Osteocyte (in vitro differentiated cells): Measurements from ENCODE around the gene MTFMT. TPM values are rescaled to one million over a fixed set of nuclear protein-coding genes. Genes with fewer than 3 reads are reported as not detected.
A peak's percentile ranks its signal among the peaks of the same experiment; 100 is the strongest.

Experiments
- DNase-seq: peaks from one replicate; pipeline ENCODE4 v3.0.0; 2021; ENCODE audit warnings: mixed read lengths; ENCODE audit not compliant: unreplicated experiment; ENCODE audit errors: extremely low spot score
- H3K27ac Mint-ChIP-seq: one replicate; pipeline ENCODE4 v1.8.0; 2021; ENCODE audit warnings: mild to moderate bottlenecking, mixed read lengths; ENCODE audit not compliant: unreplicated experiment
- H3K27me3 Mint-ChIP-seq: one replicate; pipeline ENCODE4 v1.8.0; 2021; ENCODE audit warnings: mixed read lengths; ENCODE audit not compliant: unreplicated experiment
- H3K36me3 Mint-ChIP-seq: one replicate; pipeline ENCODE4 v1.8.0; 2021; ENCODE audit warnings: mixed read lengths; ENCODE audit not compliant: unreplicated experiment
- H3K4me1 Mint-ChIP-seq: one replicate; pipeline ENCODE4 v1.8.0; 2021; ENCODE audit warnings: mixed read lengths; ENCODE audit not compliant: unreplicated experiment
- H3K4me3 Mint-ChIP-seq: one replicate; pipeline ENCODE4 v1.8.0; 2021; ENCODE audit warnings: mild to moderate bottlenecking, moderate library complexity, mixed read lengths; ENCODE audit not compliant: unreplicated experiment
- H3K9me3 Mint-ChIP-seq: one replicate; pipeline ENCODE4 v1.8.0; 2021; ENCODE audit warnings: mixed read lengths; ENCODE audit not compliant: unreplicated experiment
- CTCF ChIP-seq: fragments of 200-600 bp; sonication (generic); IDR thresholded peaks from 2 replicates; pipeline ENCODE4 v1.5.0; 2021; ENCODE audit warnings: antibody characterized with exemption, mild to moderate bottlenecking, moderate library complexity
- total RNA-seq: library from RNA; stranded (reverse); gene quantifications from 2 replicates; pipeline ENCODE4 v1.2.1, GENCODE V29; 2021

Gene MTFMT
- total RNA-seq, 1 donor from 2014 or later: 16.3 TPM

DNA sequence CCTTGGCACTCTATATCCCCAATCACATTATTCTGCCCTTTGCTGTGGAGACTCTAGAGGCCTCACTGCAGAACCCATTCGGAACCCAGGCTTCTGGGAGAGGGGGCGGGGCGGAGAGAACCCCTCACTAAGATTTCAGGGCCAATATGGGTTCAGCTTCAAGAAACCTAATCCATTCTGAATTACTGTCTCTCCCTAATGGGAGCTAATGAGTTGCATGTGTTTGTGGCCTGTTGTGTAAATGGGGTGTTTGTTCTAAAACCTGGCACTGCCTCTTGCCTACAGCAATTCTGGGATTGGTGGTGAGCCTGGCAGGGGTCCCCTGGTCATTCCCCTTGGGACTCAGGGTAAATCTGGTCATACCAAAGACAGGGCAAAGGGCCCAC lies 39.0 kb upstream of the MTFMT start:
- TF ChIP-seq CTCF: no peak
- H3K27me3 Mint-ChIP-seq: peaks cover 7% of the 10 kb centered on the region
- no peaks in the 10 kb centered on the region for H3K36me3 Mint-ChIP-seq
- no peaks in the 10 kb centered on the region for H3K9me3 Mint-ChIP-seq
- H3K4me3 Mint-ChIP-seq: peak overlapping the region; percentile 28
- no peak for DNase-seq
- peaks cover 56% of the 10 kb centered on the region for H3K4me1 Mint-ChIP-seq
- no peak overlapping the region for H3K27ac Mint-ChIP-seq

GRCh38 chr15:65067645-65068402 lies 38.4 kb upstream of the MTFMT start, which contains the start of gene RASL12:
TSS of gene RASL12 (minus strand) at chr15:65067991. CDS start at chr15:65067835, 156 bp downstream.
- no peak for DNase-seq
- TF ChIP-seq CTCF: no peak
- Mint-ChIP-seq H3K27ac (no peak within 1 kb of the TSS), H3K9me3 (no peaks in the 10 kb centered on the region), H3K36me3 (no peaks in the 10 kb centered on the region), H3K4me3 (peak within 1 kb of the TSS; percentile 56), H3K4me1 (peaks cover 56% of the 10 kb centered on the region), H3K27me3 (peaks cover 7% of the 10 kb centered on the region)

GRCh38 chr15:65067317-65067644 lies 37.8 kb upstream of the MTFMT start:
- no peak for TF ChIP-seq CTCF
- Mint-ChIP-seq H3K4me3 (peak overlapping the region; percentile 56), H3K4me1 (peaks cover 54% of the 10 kb centered on the region), H3K27me3 (peaks cover 7% of the 10 kb centered on the region), H3K9me3 (no peaks in the 10 kb centered on the region), H3K36me3 (no peaks in the 10 kb centered on the region), H3K27ac (no peak overlapping the region)
- no peak for DNase-seq

DNA sequence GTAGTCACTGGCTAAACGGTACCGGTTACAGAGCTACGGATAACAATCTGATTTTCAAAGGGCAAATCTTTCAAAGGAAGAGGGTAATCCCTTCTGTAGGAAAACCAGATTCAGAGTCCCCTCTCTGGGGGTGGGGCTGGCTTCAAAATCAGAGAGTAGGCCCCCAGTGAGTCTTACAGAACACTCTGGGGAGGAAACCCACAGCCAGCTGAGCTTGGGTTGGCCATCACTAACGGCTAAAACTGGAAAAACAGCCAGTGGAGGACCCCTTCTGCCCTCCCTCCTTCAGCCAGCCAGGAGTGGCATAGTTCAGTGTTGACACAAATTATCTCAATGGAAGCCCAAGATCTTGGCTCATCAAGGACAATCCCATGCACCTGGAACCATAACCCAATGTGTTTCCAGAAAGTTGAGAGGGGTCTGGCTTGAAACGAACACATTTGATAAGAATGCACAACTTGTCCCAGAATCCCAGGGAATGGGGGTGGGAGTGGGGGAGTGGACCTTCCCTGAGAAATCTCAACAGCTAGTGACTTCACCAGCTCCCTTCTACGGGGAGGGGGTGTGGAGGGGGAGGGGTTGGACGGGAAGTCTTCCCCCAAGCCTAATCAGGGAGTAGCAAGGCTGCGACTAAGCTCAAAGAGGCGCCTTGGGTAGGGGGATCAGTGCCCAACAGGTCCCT lies 37.3 kb upstream of the MTFMT start:
- TF ChIP-seq CTCF: no peak
- peak overlapping the region; percentile 56 for H3K4me3 Mint-ChIP-seq
- H3K9me3 Mint-ChIP-seq: no peaks in the 10 kb centered on the region
- H3K36me3 Mint-ChIP-seq: no peaks in the 10 kb centered on the region
- no peak overlapping the region for H3K27ac Mint-ChIP-seq
- H3K4me1 Mint-ChIP-seq: peaks cover 50% of the 10 kb centered on the region
- DNase-seq: no peak
- peaks cover 7% of the 10 kb centered on the region for H3K27me3 Mint-ChIP-seq

- Mint-ChIP-seq H3K9me3 (no peaks in the 10 kb centered on the region), H3K27ac (no peak overlapping the region), H3K4me3 (no peak overlapping the region)
These were observed 36.7 kb upstream of the MTFMT start for GRCh38 chr15:65066001-65066634.

More at GRCh38 chr15:65066001-65066634, 36.7 kb upstream of the MTFMT start:
- peaks cover 44% of the 10 kb centered on the region for H3K4me1 Mint-ChIP-seq
- no peak for TF ChIP-seq CTCF
- no peaks in the 10 kb centered on the region for H3K36me3 Mint-ChIP-seq
- no peak for DNase-seq
- H3K27me3 Mint-ChIP-seq: peaks cover 7% of the 10 kb centered on the region
